T47D (cell line): ENCODE results near the gene ARPC1B.
"Not testable (repeated sequence)": the region's sequence is repeated elsewhere in the genome, so short reads cannot be mapped to it uniquely, and the experiment has no call there.

Source experiments
- DNase-seq, 2 experiments: peaks; one replicate each; pipeline versions ENCODE4 v3.0.0 to v3.0.0-alpha.2; 2011 to 2012; ENCODE audit warnings: low read depth in 1 of 2, low spot score in 1 of 2
- JUND ChIP-seq: IDR thresholded peaks from 2 replicates; pipeline ENCODE4 v1.6.1; 2012; ENCODE audit warnings: low read depth
- in situ Hi-C: cut with HindIII; loops from 2 replicates; pipeline ENCODE4 v1.10.0; 2016; ENCODE audit warnings: low sequenced_read_pairs, low pct_unique_long_range_greater_than_20kb

The ARPC1B gene

GRCh38 chr7:99374111-99375064 lies at the start of gene ARPC1B:
TSS of gene ARPC1B (plus strand) at chr7:99374730. CDS start at chr7:99385715, 10,985 bp downstream.
- in situ Hi-C loops: no loop called here
- no peak for TF ChIP-seq JUND
- peak; percentile 78 to 83 for DNase-seq

- DNase-seq: no peak
- no peak for TF ChIP-seq JUND
- in situ Hi-C loops: no loop called here
These were observed 49.5 kb upstream of the ARPC1B start for GRCh38 chr7:99325001-99325493.

GRCh38 chr7:99325592-99326407 lies 48.7 kb upstream of the ARPC1B start, which contains the start of gene ARPC1A:
TSS of gene ARPC1A (plus strand) at chr7:99325898. CDS start at chr7:99333354, 7,456 bp downstream.
- TF ChIP-seq JUND: no peak
- in situ Hi-C loops: no loop called here

GRCh38 chr7:99326408-99326782 lies 48.1 kb upstream of the ARPC1B start:
- TF ChIP-seq JUND: no peak
- in situ Hi-C loops: no loop called here
- no peak for DNase-seq

More at GRCh38 chr7:99325592-99326407, 48.7 kb upstream of the ARPC1B start, which contains the start of gene ARPC1A:
- peak; percentile 83 to 92 for DNase-seq

GRCh38 chr7:99330314-99330961 lies 44.1 kb upstream of the ARPC1B start:
- DNase-seq: not testable (repeated sequence)

GRCh38 chr7:99331002-99331401 lies 43.5 kb upstream of the ARPC1B start:
- no peak for TF ChIP-seq JUND
- in situ Hi-C loops: no loop called here
- DNase-seq: no peak

More at GRCh38 chr7:99330314-99330961, 44.1 kb upstream of the ARPC1B start:
- in situ Hi-C loops: not testable (repeated sequence)

GRCh38 chr7:99339595-99339994 lies 34.9 kb upstream of the ARPC1B start:
- in situ Hi-C loops: no loop called here
- DNase-seq: no peak
- no peak for TF ChIP-seq JUND

- no peak for TF ChIP-seq JUND
- in situ Hi-C loops: no loop called here
- no peak for DNase-seq
These were observed 33.9 kb upstream of the ARPC1B start for GRCh38 chr7:99340659-99341058.

- TF ChIP-seq JUND: no peak
- no peak for DNase-seq
- in situ Hi-C loops: no loop called here
These were observed 30.4 kb upstream of the ARPC1B start for GRCh38 chr7:99344061-99344647.

GRCh38 chr7:99350641-99351040 lies 23.9 kb upstream of the ARPC1B start:
- DNase-seq, in situ Hi-C loops: not testable (repeated sequence)

- no peak for TF ChIP-seq JUND
- in situ Hi-C loops: no loop called here
- no peak for DNase-seq
These were observed 22.3 kb upstream of the ARPC1B start for GRCh38 chr7:99352247-99352646.

- in situ Hi-C loops: no loop called here
- no peak for TF ChIP-seq JUND
- DNase-seq: no peak
These were observed 19.4 kb upstream of the ARPC1B start for GRCh38 chr7:99355098-99355497.
